MM.1S (cell line): Measurements from ENCODE around the gene F10.

Experiments used
- DNase-seq: peaks from one replicate; pipeline ENCODE4 v3.0.0-alpha.2; 2015
- H2AFZ ChIP-seq: fragments of 300-600 bp; sonication (generic); 2 replicates; pipeline ENCODE4 v1.6.0; 2016; ENCODE audit warnings: antibody characterized with exemption, low read length
- H3F3A ChIP-seq: fragments of 300-600 bp; sonication (generic); 2 replicates; pipeline ENCODE4 v1.6.1; 2016; ENCODE audit warnings: mild to moderate bottlenecking, antibody characterized with exemption, low read length, moderate library complexity, mixed read lengths; ENCODE audit not compliant: insufficient read depth
- H3K27ac ChIP-seq: fragments of 300-600 bp; sonication (generic); 2 replicates; pipeline ENCODE4 v1.5.1; 2016; ENCODE audit warnings: mild to moderate bottlenecking, low read length
- H3K27me3 ChIP-seq: fragments of 300-600 bp; sonication (generic); replicated peaks from 2 replicates; pipeline ENCODE4 v1.6.0; 2016; ENCODE audit warnings: low read length; ENCODE audit not compliant: insufficient read depth
- H3K36me3 ChIP-seq: fragments of 300-600 bp; sonication (generic); replicated peaks from 2 replicates; pipeline ENCODE4 v1.6.1; 2016; ENCODE audit warnings: mild to moderate bottlenecking, low read length, mixed read lengths; ENCODE audit not compliant: insufficient read depth
- H3K4me1 ChIP-seq: fragments of 300-600 bp; sonication (generic); 2 replicates; pipeline ENCODE4 v1.6.1; 2016; ENCODE audit warnings: low read length, mixed read lengths
- H3K4me2 ChIP-seq: fragments of 300-600 bp; sonication (generic); 2 replicates; pipeline ENCODE4 v1.6.0; 2016; ENCODE audit warnings: low read depth, low read length
- H3K4me3 ChIP-seq: fragments of 300-600 bp; sonication (generic); 2 replicates; pipeline ENCODE4 v1.5.1; 2016; ENCODE audit warnings: low read length, mixed read lengths
- H3K79me2 ChIP-seq: fragments of 300-600 bp; sonication (generic); 2 replicates; pipeline ENCODE4 v1.6.1; 2016; ENCODE audit warnings: mixed run types, low read length, mixed read lengths
- H3K9ac ChIP-seq: fragments of 300-600 bp; sonication (generic); 2 replicates; pipeline ENCODE4 v1.6.1; 2016; ENCODE audit warnings: low read length, mixed read lengths
- H3K9me2 ChIP-seq: fragments of 300-600 bp; sonication (generic); replicated peaks from 2 replicates; pipeline ENCODE4 v1.6.1; 2016; ENCODE audit warnings: mild to moderate bottlenecking, low read length, mixed read lengths; ENCODE audit not compliant: insufficient read depth
- H3K9me3 ChIP-seq: fragments of 300-600 bp; sonication (generic); replicated peaks from 2 replicates; pipeline ENCODE4 v1.6.1; 2016; ENCODE audit warnings: mild to moderate bottlenecking, low read length, mixed read lengths; ENCODE audit not compliant: insufficient read depth
- H4K20me1 ChIP-seq: fragments of 300-600 bp; sonication (generic); 2 replicates; pipeline ENCODE4 v1.6.1; 2016; ENCODE audit warnings: mild to moderate bottlenecking, low read length, moderate library complexity, mixed read lengths; ENCODE audit not compliant: insufficient read depth
- CTCF ChIP-seq: fragments of 300-600 bp; sonication (generic); IDR thresholded peaks from 2 replicates; pipeline ENCODE4 v1.5.1; 2016; ENCODE audit warnings: antibody characterized with exemption, low read length, mixed read lengths
- EZH2 ChIP-seq: fragments of 300-600 bp; sonication (generic); optimal IDR thresholded peaks from 2 replicates; pipeline ENCODE3; 2017; ENCODE audit warnings: low read depth, mild to moderate bottlenecking, antibody characterized with exemption, low read length, mixed read lengths
- EZH2phosphoT487 ChIP-seq: fragments of 300-600 bp; sonication (generic); IDR thresholded peaks from 2 replicates; pipeline ENCODE4 v1.6.1; 2018; ENCODE audit warnings: antibody characterized with exemption, low read length

The F10 gene

GRCh38 chr13:113112893-113113845 is 9.4 kb upstream of the F10 start:
- Histone ChIP-seq H3K4me1 (no peaks in the 10 kb centered on the region), H3K4me3 (no peak overlapping the region), H4K20me1 (no peaks in the 10 kb centered on the region), H3K36me3 (no peaks in the 10 kb centered on the region), H3K4me2 (no peak overlapping the region), H2AFZ (no peak overlapping the region), H3K79me2 (no peaks in the 10 kb centered on the region), H3K27ac (no peak overlapping the region), H3K9me2 (no peaks in the 10 kb centered on the region), H3K9ac (no peak overlapping the region), H3F3A (no peaks in the 10 kb centered on the region), H3K27me3 (peaks cover 52% of the 10 kb centered on the region), H3K9me3 (no peaks in the 10 kb centered on the region)
- no peak for DNase-seq
- TF ChIP-seq CTCF (no peak), EZH2phosphoT487 (no peak), EZH2 (no peak)

- no peaks in the 10 kb centered on the region for H4K20me1 ChIP-seq
- H3K9me3 ChIP-seq, result no peaks in the 10 kb centered on the region
- no peaks in the 10 kb centered on the region for H3K9me2 ChIP-seq
- H3K4me1 ChIP-seq, result no peaks in the 10 kb centered on the region
- no peaks in the 10 kb centered on the region for H3K36me3 ChIP-seq
- H3K27me3 ChIP-seq, result peaks cover 59% of the 10 kb centered on the region
- H3K27ac ChIP-seq, result no peak overlapping the region
- no peak overlapping the region for H3K4me2 ChIP-seq
- H2AFZ ChIP-seq, result no peak overlapping the region
- no peaks in the 10 kb centered on the region for H3F3A ChIP-seq
- H3K9ac ChIP-seq, result no peak overlapping the region
- no peaks in the 10 kb centered on the region for H3K79me2 ChIP-seq
- TF ChIP-seq EZH2phosphoT487 (no peak), EZH2 (no peak), CTCF (no peak)
- H3K4me3 ChIP-seq, result no peak overlapping the region
- no peak for DNase-seq
Observed at GRCh38 chr13:113113846-113114271, 8.7 kb upstream of the F10 start.

GRCh38 chr13:113114511-113115362 is 7.9 kb upstream of the F10 start:
- no peak overlapping the region for H3K27ac ChIP-seq
- H2AFZ ChIP-seq, result no peak overlapping the region
- no peaks in the 10 kb centered on the region for H3K4me1 ChIP-seq
- no peaks in the 10 kb centered on the region for H4K20me1 ChIP-seq
- no peaks in the 10 kb centered on the region for H3K79me2 ChIP-seq
- TF ChIP-seq EZH2 (no peak), EZH2phosphoT487 (no peak), CTCF (no peak)
- H3K27me3 ChIP-seq, result peaks cover 68% of the 10 kb centered on the region
- H3K9ac ChIP-seq, result no peak overlapping the region
- no peaks in the 10 kb centered on the region for H3F3A ChIP-seq
- no peaks in the 10 kb centered on the region for H3K9me3 ChIP-seq
- no peak overlapping the region for H3K4me3 ChIP-seq
- H3K9me2 ChIP-seq, result no peaks in the 10 kb centered on the region
- H3K36me3 ChIP-seq, result no peaks in the 10 kb centered on the region
- no peak for DNase-seq
- no peak overlapping the region for H3K4me2 ChIP-seq
